HG03457 (cell line): ENCODE results near the gene ZNG1F.
"Not testable (repeated sequence)": the region's sequence is repeated elsewhere in the genome, so short reads cannot be mapped to it uniquely, and the experiment has no call there.

Source experiments
- ATAC-seq: cut with Tn5 transposase; IDR thresholded peaks from one replicate; pipeline ENCODE4 v1.9.1; 2021; ENCODE audit warnings: moderate number of reproducible peaks; ENCODE audit not compliant: unreplicated experiment

Gene ZNG1F

DNA sequence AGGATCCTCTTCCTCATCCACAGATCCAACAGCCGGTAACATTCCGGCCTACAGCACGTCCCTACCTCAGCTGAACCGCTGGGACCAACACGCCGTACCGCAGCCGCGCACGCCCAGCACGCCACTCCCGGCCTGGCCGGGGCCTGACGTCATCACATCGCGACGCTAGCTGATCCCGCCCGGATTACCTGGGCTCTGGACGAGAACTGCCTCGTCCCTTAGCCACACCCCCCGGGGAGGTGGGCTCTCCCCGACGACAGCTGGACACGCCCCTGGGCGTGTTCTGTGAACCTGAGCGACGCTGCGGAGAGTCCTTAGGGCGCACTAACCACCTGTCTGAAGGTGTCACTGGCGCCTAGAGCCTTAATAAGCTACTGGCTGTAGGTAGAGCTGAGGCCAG, at the start of gene ZNG1F:
Gene ZNG1F, minus strand, starts transcription at position 101 of the 400 bp plus-strand sequence. Its CDS starts 59 bp downstream, at position 42.
- ATAC-seq = not testable (repeated sequence)

DNA sequence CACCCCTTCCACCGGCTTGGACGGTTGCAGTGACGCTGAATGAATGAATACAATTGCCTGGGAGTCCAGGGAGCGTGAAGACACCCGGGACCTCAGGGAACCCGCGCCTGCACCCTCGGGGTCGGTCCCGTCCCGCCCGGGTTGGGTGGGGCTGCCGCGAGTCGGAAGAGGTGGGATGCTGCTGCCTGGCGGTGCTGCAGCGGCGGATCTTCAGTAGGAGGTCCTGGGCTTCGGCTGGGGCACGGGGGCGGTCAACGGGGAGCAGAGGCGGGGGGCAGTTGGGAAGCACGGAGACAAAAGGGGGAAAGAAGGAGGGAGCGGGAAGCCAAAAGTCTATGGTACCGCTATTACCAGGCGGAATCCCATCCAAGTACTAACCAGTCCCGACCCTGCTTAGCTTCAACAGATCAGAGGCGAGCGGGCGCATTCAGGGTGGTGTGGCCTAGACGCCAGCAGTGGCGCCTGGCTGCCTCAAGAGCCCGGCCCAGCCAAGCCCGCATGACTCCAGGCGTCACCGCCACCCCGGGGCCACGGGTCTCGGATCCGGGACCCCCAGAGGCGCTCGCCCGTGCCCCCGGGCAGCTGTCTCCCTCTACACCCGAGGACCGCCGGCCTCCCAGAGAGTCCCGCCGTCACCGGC, 48.1 kb upstream of the ZNG1F start:
- not testable (repeated sequence) for ATAC-seq

DNA sequence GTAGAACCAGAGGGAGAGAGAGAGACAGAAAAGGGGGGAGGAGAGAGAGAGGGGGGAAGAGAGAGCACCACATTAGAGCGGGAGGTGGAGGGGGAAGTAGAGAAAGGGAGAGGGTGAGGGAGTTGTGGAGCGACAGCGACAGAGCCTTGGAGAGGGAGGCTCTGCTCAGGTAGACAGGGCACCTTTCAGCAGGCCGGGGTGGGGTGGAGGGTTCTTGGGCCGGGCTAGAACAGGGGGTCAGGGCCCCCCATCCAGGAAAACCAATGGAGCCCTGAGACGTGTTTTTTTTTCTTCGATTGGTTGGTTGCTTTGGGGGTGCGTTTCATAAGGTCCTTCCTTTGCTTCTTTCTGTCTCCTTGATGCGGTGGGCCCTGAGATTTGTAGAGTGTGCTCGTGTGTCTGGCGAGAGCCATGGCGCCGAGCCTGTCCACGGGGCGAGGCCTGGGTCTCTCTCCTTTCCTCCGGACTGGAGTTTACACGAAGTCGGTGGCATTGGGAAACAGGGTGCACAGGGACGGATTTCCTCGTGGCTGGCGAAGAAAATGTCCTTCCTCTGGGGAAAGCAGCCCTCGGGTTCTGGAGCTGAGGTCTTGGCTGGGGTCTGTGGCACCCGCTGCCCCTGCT, 47.5 kb upstream of the ZNG1F start:
- ATAC-seq = not testable (repeated sequence)

DNA sequence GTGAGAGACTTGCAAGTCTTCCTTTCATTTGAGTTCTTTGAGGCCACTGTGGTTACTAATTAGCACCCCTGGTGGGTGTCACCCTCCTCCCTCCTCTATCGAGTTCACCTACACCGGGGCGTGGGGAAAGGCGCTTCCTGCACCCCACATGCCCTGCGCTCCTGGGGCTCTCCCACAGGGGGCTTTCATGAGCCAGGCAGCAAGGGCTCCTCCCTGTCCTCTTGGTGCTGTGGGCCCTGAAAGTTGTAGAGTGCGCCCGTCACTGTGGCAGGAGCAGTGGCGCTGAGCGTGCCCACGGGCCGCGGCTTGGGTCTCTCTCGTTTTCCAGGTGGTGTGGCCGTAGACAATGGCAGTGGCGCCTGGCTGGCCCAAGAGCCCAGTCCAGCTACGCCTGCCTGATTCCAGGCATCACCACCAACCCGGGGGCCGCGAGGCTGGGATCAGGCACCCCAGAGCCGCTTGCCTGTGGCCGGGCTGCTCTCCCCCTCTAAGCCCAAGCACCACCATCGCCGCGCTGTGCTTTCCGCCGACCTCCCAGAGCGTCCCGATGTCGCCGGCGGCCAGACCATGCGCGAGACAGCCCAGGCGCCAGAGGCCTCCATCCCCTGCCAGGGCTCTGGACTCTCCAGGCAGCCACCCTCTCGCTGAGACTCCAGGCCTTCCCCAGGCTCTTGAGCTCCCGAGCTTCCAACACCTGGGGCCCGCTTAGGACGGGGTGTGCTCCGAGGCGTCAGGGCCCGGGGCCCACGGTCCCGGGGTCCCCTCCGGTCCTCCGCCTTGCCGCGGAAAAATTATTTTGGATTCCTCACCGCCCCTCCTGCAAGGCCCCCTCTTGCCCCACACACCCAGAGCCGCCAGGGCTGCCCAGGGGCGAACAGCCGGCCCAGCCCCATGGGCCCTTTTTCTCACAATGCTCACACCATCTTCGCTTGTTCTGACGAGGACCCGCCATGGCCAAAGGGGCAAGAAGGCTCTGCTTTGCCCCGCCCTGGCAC, 46.0 kb upstream of the ZNG1F start:
- ATAC-seq = peak; percentile 100

DNA sequence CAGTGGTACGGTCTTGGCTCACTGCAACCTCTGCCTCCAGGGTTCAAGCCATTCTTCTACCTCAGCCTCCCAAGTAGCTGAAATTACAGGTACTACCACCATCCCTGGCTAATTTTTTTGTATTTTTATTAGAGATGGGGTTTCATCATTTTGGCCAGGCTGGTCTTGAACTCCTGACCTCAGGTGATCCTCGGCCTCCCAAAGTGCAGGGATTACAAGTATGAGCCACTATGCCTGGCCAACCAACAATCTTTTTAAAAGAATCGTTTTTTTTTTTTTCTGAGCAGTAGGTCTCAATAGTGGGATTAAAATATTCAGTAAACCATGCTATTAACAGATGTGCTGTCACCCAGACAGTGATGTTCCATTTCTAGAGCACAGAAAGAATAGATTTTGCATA, 45.1 kb upstream of the ZNG1F start:
- peak; percentile 3 for ATAC-seq

DNA sequence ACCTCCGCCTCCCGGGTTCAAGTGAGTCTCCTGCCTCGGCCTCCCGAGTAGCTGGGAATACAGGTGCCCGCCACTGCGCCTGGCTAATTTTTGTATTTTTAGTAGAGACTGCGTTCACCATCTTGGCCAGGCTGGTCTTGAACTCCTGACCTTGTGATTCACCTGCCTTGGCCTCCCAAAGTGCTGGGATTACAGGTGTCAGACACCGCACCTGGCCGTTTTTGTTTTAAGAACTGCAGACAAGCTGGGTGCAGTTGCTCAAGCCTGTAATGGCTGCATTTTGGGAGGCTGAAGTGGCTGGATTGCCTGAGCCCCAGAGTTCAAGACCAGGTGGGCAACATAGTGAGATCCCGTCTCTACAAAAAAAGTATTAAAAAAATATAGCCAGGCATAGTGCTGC, 43.2 kb upstream of the ZNG1F start:
- ATAC-seq = not testable (repeated sequence)

DNA sequence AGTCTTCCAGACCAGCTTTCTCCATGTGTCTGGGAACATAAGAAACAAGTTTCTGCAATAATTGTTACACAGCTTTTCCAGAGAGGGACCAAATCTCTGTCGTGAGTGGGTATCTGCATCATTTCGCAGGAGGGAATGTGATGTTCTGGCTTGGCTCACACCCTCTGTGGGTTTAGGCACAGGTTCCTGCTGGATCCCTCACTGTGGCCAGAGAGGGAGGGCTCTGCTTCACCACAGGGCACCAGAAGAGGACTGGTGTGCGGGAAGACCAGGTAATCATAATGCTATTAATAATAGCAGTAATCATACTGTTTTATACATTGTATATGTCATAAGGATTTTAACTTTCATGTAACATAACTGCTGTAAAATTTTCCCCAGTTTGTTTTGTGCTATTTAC, 41.3 kb upstream of the ZNG1F start:
- not testable (repeated sequence) for ATAC-seq

DNA sequence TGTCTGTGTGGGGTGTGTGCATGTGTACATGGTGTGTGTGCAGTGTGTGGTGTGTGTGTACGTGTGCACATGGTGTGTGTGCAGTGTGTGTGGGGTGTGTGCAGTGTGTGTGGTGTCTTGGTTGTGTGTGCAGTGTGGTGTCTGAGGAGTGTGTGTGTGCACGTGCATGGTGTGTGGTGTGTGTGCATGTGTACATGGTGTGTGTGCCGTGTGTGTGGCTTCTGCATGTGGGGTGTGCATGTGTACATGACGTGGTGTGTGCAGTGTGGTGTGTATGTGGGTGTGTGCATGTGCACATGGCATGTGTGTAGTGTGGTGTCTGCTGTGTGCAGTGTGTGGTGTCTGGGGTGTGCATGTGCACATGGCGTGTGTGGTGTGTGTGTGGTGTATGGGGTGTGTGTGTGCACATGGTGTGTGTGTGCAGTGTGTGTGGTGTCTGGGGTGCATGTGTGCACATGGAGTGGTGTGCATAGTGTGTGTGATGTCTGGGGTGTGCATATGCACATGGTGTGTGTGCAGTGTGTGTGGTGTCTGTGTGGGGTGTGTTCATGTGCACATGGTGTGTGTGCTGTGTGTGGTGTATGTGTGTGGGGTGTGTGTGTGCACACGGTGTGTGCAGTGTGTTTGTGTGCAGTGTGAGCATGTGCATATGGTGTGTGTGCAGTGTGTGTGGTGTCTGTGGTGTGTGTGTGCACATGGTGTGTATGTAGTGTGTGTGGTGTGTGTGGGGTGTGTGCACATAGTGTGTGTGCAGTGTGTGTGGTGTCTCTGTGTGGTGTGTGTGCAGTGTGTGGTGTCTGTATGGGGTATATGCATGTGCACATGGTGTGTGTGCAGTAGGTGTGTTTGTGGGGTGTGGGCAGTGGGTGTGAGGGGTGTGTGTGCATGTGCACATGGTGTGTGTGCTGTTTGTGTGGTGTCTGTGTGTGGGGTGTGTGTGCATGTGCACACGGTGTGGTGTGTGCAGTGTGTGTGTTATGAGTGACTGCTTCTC, 40.6 kb upstream of the ZNG1F start:
- ATAC-seq = no peak

DNA sequence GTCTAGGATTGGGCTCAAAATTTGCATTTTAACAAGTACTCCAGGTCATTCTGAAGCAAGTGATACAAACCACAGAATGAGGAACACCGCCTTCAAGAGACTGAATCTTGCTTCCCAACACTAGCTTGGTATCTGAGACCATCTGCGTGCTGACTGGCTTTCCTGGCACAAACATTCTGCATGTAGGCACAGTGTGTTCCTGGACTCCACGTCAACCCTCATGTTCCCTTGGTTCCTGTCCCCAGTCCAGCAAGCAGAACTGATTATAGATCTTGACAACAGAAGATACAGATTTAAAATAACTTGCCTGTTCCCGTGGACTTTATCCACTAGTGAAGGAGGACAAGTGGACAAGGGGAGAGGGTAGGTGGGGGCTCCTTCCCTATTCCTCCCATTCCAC, 30.7 kb upstream of the ZNG1F start:
- ATAC-seq = not testable (repeated sequence)

DNA sequence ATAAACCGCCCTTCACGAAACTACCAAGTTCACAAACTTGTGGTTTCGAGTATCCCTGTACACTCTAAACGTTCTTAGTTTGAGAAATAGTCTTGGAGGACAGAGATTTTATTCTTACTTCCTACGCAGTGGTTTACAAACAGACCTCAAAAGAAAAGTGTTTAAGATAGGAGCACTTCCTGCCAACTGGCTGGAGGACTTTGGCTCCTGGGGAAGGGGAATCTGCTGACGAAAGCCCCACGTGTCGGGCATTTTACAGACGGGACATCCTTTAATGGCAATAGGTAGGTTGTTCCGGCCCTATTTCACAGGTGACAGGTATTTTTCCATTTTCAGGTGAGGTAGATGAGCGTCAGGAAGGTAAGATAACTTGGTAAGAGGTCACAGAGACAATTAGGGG, 678 bp downstream of the ZNG1F start:
- not testable (repeated sequence) for ATAC-seq

DNA sequence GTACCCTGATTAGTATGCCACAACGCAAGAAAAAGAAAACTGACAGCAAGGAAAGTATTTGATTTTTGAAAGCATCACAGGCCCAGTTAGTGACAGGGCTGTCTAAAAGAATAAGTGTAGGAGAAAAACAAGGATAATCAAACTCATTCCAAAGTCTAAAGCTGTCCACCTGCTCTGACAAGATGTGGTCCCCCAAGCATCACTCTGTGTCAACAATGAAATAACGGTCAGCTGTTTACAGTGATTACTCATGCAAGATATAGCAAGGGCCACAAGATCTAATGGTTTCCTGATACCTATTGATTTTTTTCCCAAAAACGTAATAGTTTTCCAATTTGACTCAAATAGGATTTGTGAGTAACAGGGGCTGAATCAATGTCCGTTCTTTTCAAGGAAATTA, 14.1 kb downstream of the ZNG1F start:
- ATAC-seq = not testable (repeated sequence)

DNA sequence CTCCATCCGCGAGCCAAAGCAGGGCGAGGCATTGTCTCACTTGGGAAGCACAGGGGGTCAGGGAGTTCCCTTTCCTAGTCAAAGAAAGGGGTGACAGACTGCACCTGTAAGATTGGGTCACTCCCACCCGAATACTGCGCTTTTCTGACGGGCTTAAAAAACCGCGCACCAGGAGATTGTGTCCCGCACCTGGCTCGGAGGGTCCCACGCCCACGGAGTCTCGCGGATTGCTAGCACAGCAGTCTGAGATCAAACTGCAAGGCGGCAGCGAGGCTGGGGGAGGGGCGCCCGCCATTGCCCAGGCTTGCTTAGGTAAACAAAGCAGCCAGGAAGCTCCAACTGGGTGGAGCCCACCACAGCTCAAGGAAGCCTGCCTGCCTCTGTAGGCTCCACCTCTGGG, 39.0 kb downstream of the ZNG1F start:
- not testable (repeated sequence) for ATAC-seq

DNA sequence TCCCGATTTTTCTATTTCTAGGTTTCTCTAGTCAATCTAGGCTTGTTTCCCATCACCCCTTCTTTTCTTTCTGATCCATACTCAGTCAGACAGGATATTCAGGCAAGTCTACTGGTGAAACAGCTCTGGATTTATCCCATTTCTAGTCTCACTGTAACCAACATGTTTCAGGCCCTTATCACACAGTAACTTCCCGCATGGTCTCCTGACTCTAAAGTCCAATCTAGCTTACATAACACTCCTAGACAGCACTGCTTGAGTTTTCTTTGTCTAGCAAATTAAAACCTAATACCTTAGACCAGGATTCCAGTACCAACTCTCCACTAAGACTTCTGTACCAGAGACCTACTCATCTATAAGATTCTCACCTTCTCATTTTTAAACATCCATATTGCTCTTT, 47.2 kb downstream of the ZNG1F start:
- not testable (repeated sequence) for ATAC-seq

DNA sequence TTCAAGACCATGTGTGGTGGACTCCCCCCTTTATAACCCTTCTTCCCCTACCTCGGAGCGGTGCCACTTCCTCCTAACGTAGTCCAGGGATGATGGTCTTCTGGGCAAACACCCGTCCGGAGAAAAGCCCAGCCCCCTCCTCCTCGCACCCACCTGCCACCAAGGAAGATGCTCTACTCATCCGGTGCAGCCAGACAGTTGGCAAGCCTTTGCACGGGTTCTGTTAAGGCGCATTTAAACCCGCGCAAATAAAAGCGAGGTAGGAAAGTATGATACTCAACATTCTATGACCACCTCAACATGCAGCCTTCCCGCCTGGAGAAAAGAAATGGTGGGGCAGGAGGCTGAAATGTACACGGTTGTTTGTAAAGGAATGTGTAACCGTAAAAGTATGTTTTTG, 60.5 kb downstream of the ZNG1F start, which contains the start of gene FOXD4L6:
Gene FOXD4L6, minus strand, starts transcription at position 101 of the 400 bp plus-strand sequence. CDS start 298 bp downstream, outside the sequence.
- not testable (repeated sequence) for ATAC-seq

DNA sequence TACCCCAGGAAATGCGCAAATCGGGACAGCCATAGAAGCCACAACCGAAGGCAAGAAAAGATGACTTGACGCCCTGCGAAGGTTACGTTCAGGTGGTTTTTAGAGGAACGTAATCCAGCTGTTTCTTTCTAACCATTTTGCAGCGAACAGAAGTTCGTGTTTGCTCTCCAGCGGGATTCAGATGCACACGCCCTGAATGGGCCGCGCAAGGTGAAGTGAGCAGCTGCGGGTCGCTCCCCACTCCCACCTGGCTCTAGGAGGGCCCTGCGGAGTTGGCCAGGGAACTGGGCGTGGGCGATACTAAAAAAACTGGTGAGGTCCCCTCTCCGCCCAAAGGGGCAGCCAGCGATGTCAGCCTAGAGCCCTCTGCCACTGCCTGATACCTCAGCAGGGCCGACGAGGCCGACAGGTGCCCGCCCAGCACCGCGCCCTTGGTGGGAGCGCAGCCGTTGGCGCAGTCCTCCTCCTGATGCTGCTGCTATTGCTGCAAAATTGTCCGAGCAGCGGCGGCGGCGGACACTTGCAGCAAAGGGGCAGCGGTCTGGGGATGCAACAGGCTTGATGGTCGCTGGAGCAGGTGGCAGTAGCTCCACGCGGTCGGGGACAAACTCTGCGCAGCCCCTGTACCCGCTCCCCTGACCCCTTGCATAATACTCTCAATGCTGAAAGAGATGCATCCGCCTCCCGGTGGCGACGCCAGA, 62.2 kb downstream of the ZNG1F start:
- not testable (repeated sequence) for ATAC-seq

DNA sequence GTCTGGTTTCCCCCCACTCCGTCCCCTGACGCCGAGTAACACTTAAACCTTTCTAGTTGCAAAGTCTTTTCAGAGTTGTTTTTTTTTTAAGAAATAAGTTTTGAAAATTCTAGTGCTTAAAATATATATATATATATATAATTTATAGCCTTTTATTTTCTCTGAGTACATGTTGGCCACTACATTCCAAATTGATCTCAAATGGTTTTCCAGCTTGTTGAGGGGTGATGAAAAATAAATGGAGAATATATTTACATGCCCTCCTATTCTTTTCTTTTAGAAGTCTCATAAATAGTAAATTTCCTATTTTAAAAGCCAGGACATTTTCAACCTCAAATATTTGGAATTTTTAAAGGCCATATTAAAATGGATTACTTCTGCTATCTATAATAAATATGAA, 63.2 kb downstream of the ZNG1F start:
- not testable (repeated sequence) for ATAC-seq

DNA sequence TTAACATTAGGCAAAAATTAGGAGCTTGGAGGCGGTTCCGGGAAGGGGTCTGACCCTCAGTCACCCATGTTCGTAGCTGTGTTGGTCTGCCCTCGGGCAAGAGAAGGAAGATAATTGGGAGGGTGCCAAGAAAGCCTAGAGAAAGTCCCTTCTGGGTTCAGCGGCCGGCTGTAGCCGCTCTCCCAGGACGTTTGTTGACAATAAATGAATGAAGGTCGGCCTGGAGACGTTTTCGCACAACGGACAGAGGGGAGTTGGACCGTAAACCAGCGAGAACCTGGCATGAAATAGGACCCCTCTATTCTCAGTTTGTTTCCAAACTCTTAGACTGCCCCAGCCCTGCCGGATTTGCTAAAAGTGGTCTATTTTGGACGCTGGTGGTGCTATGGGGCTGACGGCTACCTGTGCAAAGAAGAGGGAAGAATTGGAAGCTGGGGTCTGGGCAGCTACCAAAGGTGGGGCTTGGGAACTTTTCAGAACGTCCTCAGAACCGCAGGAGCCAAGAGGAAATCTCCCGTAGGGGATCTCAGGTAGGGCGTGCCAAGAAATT, 63.9 kb downstream of the ZNG1F start:
- not testable (repeated sequence) for ATAC-seq

DNA sequence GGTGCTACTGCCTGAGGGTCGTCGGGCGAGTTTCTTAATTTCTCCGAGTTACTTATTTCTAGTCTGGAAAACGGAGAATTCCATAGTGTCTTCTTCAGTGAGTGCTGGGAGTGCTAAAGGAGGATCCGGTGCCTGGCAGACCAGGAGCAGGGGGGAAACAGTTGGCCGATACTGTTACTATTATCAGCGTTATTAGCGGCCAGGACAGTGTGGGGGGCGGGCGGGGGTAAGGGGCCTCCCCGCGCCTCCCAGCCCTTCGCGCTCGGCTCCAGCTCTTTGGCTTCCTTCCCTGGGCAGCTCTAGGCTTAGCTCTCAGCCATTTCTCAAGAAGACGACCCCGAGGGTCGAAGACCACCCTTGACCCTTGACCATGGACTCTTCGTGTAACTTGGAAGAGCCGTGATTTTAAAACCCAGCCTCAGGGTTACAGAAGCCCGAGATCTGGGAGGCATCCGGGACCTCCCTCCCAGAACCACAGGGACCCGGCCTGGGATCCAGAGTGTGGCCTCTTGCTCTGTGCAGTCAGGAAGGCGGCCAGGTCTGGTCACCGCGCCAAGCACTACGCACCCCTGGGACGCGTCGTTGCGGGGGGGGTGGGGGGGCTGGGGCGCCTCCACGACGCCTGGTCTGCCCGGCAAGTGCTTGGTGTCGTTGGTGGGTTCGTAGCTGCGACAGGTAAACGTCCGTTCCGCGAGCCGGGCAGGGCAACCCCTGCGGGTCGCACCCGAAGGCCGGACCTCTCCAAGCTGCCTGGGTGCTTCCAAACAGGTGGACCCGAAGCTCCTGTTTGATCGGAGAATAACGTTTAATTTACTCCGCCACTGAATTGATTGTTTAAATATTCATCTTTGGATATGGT, 64.6 kb downstream of the ZNG1F start:
- not testable (repeated sequence) for ATAC-seq
